A673 (cell line): ENCODE measurements around the gene TNRC6C. TPM values are rescaled to one million over a fixed set of nuclear protein-coding genes. Genes with fewer than 3 reads are reported as not detected.

ENCODE experiments used
- BruUV-seq: library from RNA; stranded (reverse); fragments of 400-500 nt; replicated peaks from 2 replicates; lab custom pipeline; 2021; lab: Mats Ljungman, UMichigan
- CTCF ChIA-PET: fragments of 300-600 bp; sonication (Branson Sonifier 250); formaldehyde crosslinking; loops from one replicate; lab custom pipeline; 2022; ENCODE audit warnings: antibody characterized with exemption; lab: Charles Lee
- POLR2A ChIA-PET: fragments of 300-600 bp; sonication (Branson Sonifier 250); formaldehyde crosslinking; loops from one replicate; lab custom pipeline; 2022; ENCODE audit warnings: antibody characterized with exemption; ENCODE audit not compliant: low non-redundant PET; lab: Charles Lee
- DNase-seq: peaks from one replicate; pipeline ENCODE4 v3.0.0-alpha.2; 2015; ENCODE audit warnings: low spot score
- H3K27ac ChIP-seq: fragments of 200-600 bp; sonication (generic); 2 replicates; pipeline ENCODE4 v1.5.1; 2016; ENCODE audit warnings: mixed run types, low read depth, mild to moderate bottlenecking, mixed read lengths, antibody characterized with exemption, low read length; ENCODE audit not compliant: poor library complexity, severe bottlenecking
- H3K27me3 ChIP-seq: fragments of 200-600 bp; sonication (generic); replicated peaks from 2 replicates; pipeline ENCODE4 v1.6.1; 2017; ENCODE audit warnings: mixed run types, low read depth, mild to moderate bottlenecking, mixed read lengths, antibody characterized with exemption, low read length; ENCODE audit not compliant: insufficient read depth, poor library complexity
- H3K36me3 ChIP-seq: fragments of 200-600 bp; sonication (generic); 2 replicates; pipeline ENCODE4 v1.6.1; 2016; ENCODE audit warnings: mixed run types, mild to moderate bottlenecking, mixed read lengths, antibody characterized with exemption, low read length; ENCODE audit not compliant: insufficient read depth, poor library complexity, severe bottlenecking
- H3K4me1 ChIP-seq: fragments of 200-600 bp; sonication (generic); 2 replicates; pipeline ENCODE4 v1.6.1; 2017; ENCODE audit warnings: mixed run types, mild to moderate bottlenecking, mixed read lengths, antibody characterized with exemption, low read length; ENCODE audit not compliant: insufficient read depth, poor library complexity, severe bottlenecking
- H3K4me3 ChIP-seq: fragments of 200-600 bp; sonication (generic); 2 replicates; pipeline ENCODE4 v1.5.1; 2016; ENCODE audit warnings: low read depth, mixed run types, mild to moderate bottlenecking, mixed read lengths, low read length; ENCODE audit not compliant: poor library complexity, severe bottlenecking
- H3K9me3 ChIP-seq: fragments of 200-600 bp; sonication (generic); 2 replicates; pipeline ENCODE4 v1.6.1; 2016; ENCODE audit warnings: mixed run types, low read depth, mild to moderate bottlenecking, mixed read lengths, antibody characterized with exemption, low read length; ENCODE audit not compliant: poor library complexity, severe bottlenecking
- CTCF ChIP-seq: fragments of 300-800, 200-600 bp; sonication (generic); conservative IDR thresholded peaks from 2 replicates; pipeline ENCODE4 v1.5.1; 2017; ENCODE audit warnings: low read depth, mild to moderate bottlenecking, antibody characterized with exemption, low read length, moderate library complexity, mixed read lengths
- EZH2 ChIP-seq: fragments of 200-600 bp; sonication (generic); IDR thresholded peaks from 2 replicates; pipeline ENCODE4 v1.6.1; 2017; ENCODE audit warnings: borderline replicate concordance, low read depth, mild to moderate bottlenecking, mixed read lengths, antibody characterized with exemption, low read length; ENCODE audit not compliant: poor library complexity, severe bottlenecking
- intact Hi-C: fragments of 100-400 bp; cut with micrococcal nuclease; formaldehyde crosslinking; loops from one replicate; pipeline ENCODE4 v1.10.0; 2022; ENCODE audit not compliant: unreplicated experiment
- total RNA-seq: library from RNA; stranded (reverse); gene quantifications from 2 replicates; pipeline ENCODE4 v1.2.3, GENCODE V29; 2021

The TNRC6C gene
- total RNA-seq, 1 experiment from 2014 or later: 26.7 TPM

- Histone ChIP-seq H3K9me3 (no peaks in the 10 kb centered on the region), H3K4me3 (no peak overlapping the region), H3K36me3 (no peaks in the 10 kb centered on the region), H3K4me1 (peaks cover 12% of the 10 kb centered on the region), H3K27me3 (peaks cover 20% of the 10 kb centered on the region), H3K27ac (no peak overlapping the region)
- peak; percentile 79 for DNase-seq
- no TSS peak for BruUV-seq
- intact Hi-C loops: no loop called here
- ChIA-PET POLR2A (no interaction called here), CTCF (interaction anchor here (0.6 to 0.9 kb wide), 2 partner anchors 22 to 38 kb away, joined by 3 to 4 read pairs; no protein-coding TSS in a partner anchor)
- TF ChIP-seq CTCF (peak; percentile 39; the same call in 1 of the 2 replicates), EZH2 (no peak)
Measured at GRCh38 chr17:77914385-77915254, 43.9 kb upstream of the TNRC6C start.

- intact Hi-C loops: no loop called here
Measured at GRCh38 chr17:77915594-77916021, 42.9 kb upstream of the TNRC6C start.

GRCh38 chr17:77916264-77916663 lies 42.2 kb upstream of the TNRC6C start:
- Histone ChIP-seq H3K4me3 (no peak overlapping the region), H3K9me3 (no peaks in the 10 kb centered on the region), H3K27ac (no peak overlapping the region), H3K4me1 (peaks cover 12% of the 10 kb centered on the region), H3K27me3 (peaks cover 20% of the 10 kb centered on the region), H3K36me3 (no peaks in the 10 kb centered on the region)
- BruUV-seq: no TSS peak
- intact Hi-C loops: no loop called here
- ChIA-PET CTCF (no interaction called here), POLR2A (no interaction called here)
- DNase-seq: no peak
- no peak for TF ChIP-seq EZH2
- TF ChIP-seq CTCF: no peak

More at GRCh38 chr17:77915594-77916021, 42.9 kb upstream of the TNRC6C start:
- H3K36me3 ChIP-seq: no peaks in the 10 kb centered on the region
- H3K27me3 ChIP-seq: peaks cover 20% of the 10 kb centered on the region
- no peak overlapping the region for H3K27ac ChIP-seq
- TF ChIP-seq CTCF: no peak
- no peak for TF ChIP-seq EZH2
- no TSS peak for BruUV-seq
- H3K4me1 ChIP-seq: peaks cover 12% of the 10 kb centered on the region
- H3K9me3 ChIP-seq: no peaks in the 10 kb centered on the region
- no peak overlapping the region for H3K4me3 ChIP-seq
- ChIA-PET CTCF (no interaction called here), POLR2A (no interaction called here)
- no peak for DNase-seq
